Endothelial cell of umbilical vein (primary cell): Measurements from ENCODE around the gene CREBL2. TPM values are rescaled to one million over a fixed set of nuclear protein-coding genes. Genes with fewer than 3 reads are reported as not detected.
A peak's percentile ranks its signal among the peaks of the same experiment; 100 is the strongest.

Experiments used
- BruUV-seq: library from RNA; stranded (reverse); fragments of 400-500 nt; replicated peaks from 2 replicates; lab custom pipeline; 2021; lab: Mats Ljungman, UMichigan
- CTCF ChIA-PET: fragments of 300-600, 350-600 bp; sonication (Branson Sonifier 250); formaldehyde crosslinking; loops from one replicate; lab custom pipeline; 2021; ENCODE audit warnings: antibody characterized with exemption, inconsistent platforms; lab: Charles Lee
- POLR2A ChIA-PET: fragments of 300-600, 350-600 bp; sonication (Branson Sonifier 250); formaldehyde crosslinking; loops from one replicate; lab custom pipeline; 2021; ENCODE audit warnings: antibody characterized with exemption, inconsistent platforms; lab: Charles Lee
- DNase-seq: peaks from one replicate; pipeline ENCODE4 v3.0.0-alpha.2; 2011; ENCODE audit warnings: low read depth, low spot score
- FAIRE-seq: peaks from 2 replicates; lab custom pipeline; 2011; peaks lifted over from hg19 to GRCh38; lab: Jason Lieb, UNC
- H2AFZ ChIP-seq: 2 replicates; pipeline ENCODE4 v1.6.0; 2012; ENCODE audit warnings: low read depth, low read length, control low read depth, inconsistent platforms
- H3K27ac ChIP-seq: 2 replicates; pipeline ENCODE4 v1.5.1; 2011; ENCODE audit warnings: low read depth, mild to moderate bottlenecking, control low read depth, low read length, moderate library complexity; ENCODE audit not compliant: insufficient read depth
- H3K27me3 ChIP-seq, 2 experiments: 2 replicates each; pipeline versions ENCODE4 v1.6.0 to v1.6.1; 2011; ENCODE audit warnings: low read length in 2 of 2, mixed read lengths in 1 of 2; ENCODE audit not compliant: control insufficient read depth in 2 of 2, insufficient read depth in 2 of 2
- H3K36me3 ChIP-seq, 2 experiments: 2 replicates in 1 of 2; 3 replicates in 1 of 2; pipeline ENCODE4 v1.5.1; 2011; ENCODE audit warnings: low read length in 2 of 2, mild to moderate bottlenecking in 1 of 2, moderate library complexity in 1 of 2; ENCODE audit not compliant: control insufficient read depth in 2 of 2, insufficient read depth in 2 of 2; ENCODE audit errors: extremely low read depth in 1 of 2
- H3K4me1 ChIP-seq: 3 replicates; pipeline ENCODE4 v1.5.1; 2011; ENCODE audit warnings: mild to moderate bottlenecking, low read length; ENCODE audit not compliant: control insufficient read depth, insufficient read depth; ENCODE audit errors: extremely low read depth
- H3K4me2 ChIP-seq: 2 replicates; pipeline ENCODE4 v1.6.1; 2011; ENCODE audit warnings: low read length, control low read depth, mixed read lengths; ENCODE audit not compliant: insufficient read depth
- H3K4me3 ChIP-seq, 3 experiments: fragments of 200-600 bp in 1 of 3; sonication (generic), shearing (Covaris generic) in 1 of 3; replicated peaks in 1 of 3; 2 replicates each; pipeline ENCODE4 v1.5.1; 2011 to 2016; ENCODE audit warnings: control low read depth in 3 of 3, low read length in 3 of 3, mild to moderate bottlenecking in 2 of 3, inconsistent platforms in 1 of 3, low read depth in 1 of 3, moderate library complexity in 1 of 3; ENCODE audit not compliant: insufficient read depth in 1 of 3
- H3K79me2 ChIP-seq: 2 replicates; pipeline ENCODE4 v1.6.0; 2012; ENCODE audit warnings: low read length, inconsistent platforms; ENCODE audit not compliant: control insufficient read depth, insufficient read depth
- H3K9ac ChIP-seq: replicated peaks from 2 replicates; pipeline ENCODE3; 2011; ENCODE audit warnings: low read length, control low read depth; ENCODE audit not compliant: insufficient read depth; ENCODE audit errors: extremely low read depth
- H3K9me1 ChIP-seq: replicated peaks from 3 replicates; pipeline ENCODE4 v1.6.0; 2011; ENCODE audit warnings: mild to moderate bottlenecking, low read length; ENCODE audit not compliant: control insufficient read depth, insufficient read depth; ENCODE audit errors: extremely low read depth
- H3K9me3 ChIP-seq: replicated peaks from 2 replicates; pipeline ENCODE4 v1.5.1; 2012; ENCODE audit warnings: low read length, inconsistent platforms; ENCODE audit not compliant: control insufficient read depth, insufficient read depth
- H4K20me1 ChIP-seq: replicated peaks from 2 replicates; pipeline ENCODE3; 2011; ENCODE audit warnings: mild to moderate bottlenecking, low read length; ENCODE audit not compliant: control insufficient read depth, insufficient read depth; ENCODE audit errors: extremely low read depth
- EZH2 ChIP-seq: IDR thresholded peaks from 2 replicates; pipeline ENCODE4 v1.6.1; 2012; ENCODE audit warnings: borderline replicate concordance, low read depth, mild to moderate bottlenecking, moderate library complexity, low read length, inconsistent platforms; ENCODE audit not compliant: severe bottlenecking
- FOS ChIP-seq: IDR thresholded peaks from 2 replicates; pipeline ENCODE4 v1.6.1; 2011; ENCODE audit warnings: mild to moderate bottlenecking, low read length, moderate library complexity, borderline replicate concordance; ENCODE audit not compliant: insufficient read depth
- GATA2 ChIP-seq: IDR thresholded peaks from 2 replicates; pipeline ENCODE4 v1.7.0; 2011; ENCODE audit warnings: low read depth, mild to moderate bottlenecking, moderate library complexity, mixed read lengths, low read length; ENCODE audit not compliant: insufficient read length, insufficient read depth
- JUN ChIP-seq: IDR thresholded peaks from 2 replicates; pipeline ENCODE4 v1.6.1; 2011; ENCODE audit warnings: borderline replicate concordance, low read depth; ENCODE audit not compliant: insufficient read length, insufficient read depth
- MYC ChIP-seq: IDR thresholded peaks from one replicate; pipeline ENCODE4 v1.6.1; 2011; ENCODE audit warnings: mild to moderate bottlenecking, low read depth, low read length
- POLR2A ChIP-seq: IDR thresholded peaks from 2 replicates; pipeline ENCODE4 v1.6.1; 2012; ENCODE audit warnings: low read depth, mild to moderate bottlenecking, control low read depth, low read length
- POLR2AphosphoS5 ChIP-seq: IDR thresholded peaks from 2 replicates; pipeline ENCODE4 v1.6.1; 2012; ENCODE audit warnings: low read depth, mild to moderate bottlenecking, control low read depth, low read length, moderate library complexity; ENCODE audit not compliant: insufficient read depth
- dilution Hi-C: fragments of 300-500 bp; cut with MboI; formaldehyde crosslinking; loops from one replicate; pipeline ENCODE4 v1.15.0; 2019; ENCODE audit warnings: low sequenced_read_pairs; ENCODE audit not compliant: extremely low pct_ligation_motif_present
- intact Hi-C: fragments of 100-400 bp; cut with micrococcal nuclease; formaldehyde crosslinking; loops from one replicate; pipeline ENCODE4 v1.10.0; 2022
- polyA plus RNA-seq, 4 experiments: library from polyadenylated mRNA; depleted of rRNA in 3 of 4; stranded (reverse) in 3 of 4; unstranded in 1 of 4; fragments of >200 nt; gene quantifications; 2 replicates each; pipeline versions ENCODE4 v1.2.1 to v1.2.3, GENCODE V29; 2011 to 2012; ENCODE audit warnings: missing spikeins in 1 of 4
- total RNA-seq: library from RNA; stranded (reverse); gene quantifications from 2 replicates; pipeline ENCODE4 v1.2.3, GENCODE V29; 2021
- TF ChIP-seq, protein P1 (sequence below): IDR thresholded peaks from 2 replicates; pipeline ENCODE4 v1.6.1; 2011; ENCODE audit not compliant: insufficient read depth, insufficient read length
- TF ChIP-seq, protein P2 (sequence below), 2 donors: IDR thresholded peaks; 1 replicate in 1 of 2; 2 replicates in 1 of 2; pipeline ENCODE4 v1.5.1; 2011; ENCODE audit warnings: low read length in 2 of 2, mild to moderate bottlenecking in 2 of 2, moderate library complexity in 2 of 2, control low read depth in 1 of 2, inconsistent platforms in 1 of 2, low read depth in 1 of 2; ENCODE audit not compliant: insufficient read depth in 1 of 2; ENCODE audit errors: extremely low read depth in 1 of 2

CREBL2 gene
- total and polyA plus RNA-seq, 2 donors (not counting 3 experiments of a cell fraction or from before 2014, with no cell fraction given) = 10.5 to 19.4 TPM

DNA sequence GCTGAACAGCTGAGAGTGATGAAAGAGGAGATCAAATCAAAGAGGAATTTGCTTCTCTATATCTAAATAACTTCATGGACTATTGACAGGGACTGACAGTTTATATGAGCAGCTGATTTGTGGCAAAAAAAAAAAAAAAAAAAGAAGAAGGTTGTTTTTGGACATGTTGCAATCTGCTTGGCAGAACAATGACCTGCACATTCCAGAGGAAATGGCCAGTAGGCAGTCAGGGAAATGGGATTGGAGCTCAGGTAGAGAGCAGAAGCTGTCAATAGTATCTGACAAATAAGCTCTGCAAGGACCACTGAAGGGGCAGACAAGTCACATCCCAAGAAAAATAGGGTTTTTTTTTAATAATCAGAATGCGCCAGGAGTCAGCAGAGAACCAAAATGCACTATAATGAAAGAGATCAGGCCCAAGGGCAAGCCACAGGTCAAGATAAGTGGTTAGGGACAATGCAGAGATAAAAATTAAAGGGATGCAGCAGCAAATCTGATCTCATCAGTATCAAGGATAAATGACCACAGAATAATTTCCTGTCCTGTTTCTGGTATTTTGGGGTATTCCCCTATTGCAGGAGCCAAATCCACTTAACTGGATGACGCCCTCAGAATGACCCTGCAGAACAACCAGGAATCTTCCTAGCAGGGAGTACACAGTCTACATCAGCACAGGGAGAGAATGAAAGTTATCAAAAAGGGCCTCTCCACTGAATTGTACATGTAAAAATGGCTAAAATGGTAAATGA is 26.4 kb upstream of the CREBL2 start:
- peak; percentile 66 for FAIRE-seq
- CTCF ChIA-PET = interaction anchor here (0.6 to 1.5 kb wide), 3 partner anchors 9 to 80 kb away, joined by 3 to 5 read pairs (median 3); partner anchors contain the start of gene DUSP16

More for the DNA sequence above, 26.4 kb upstream of the CREBL2 start:
- Histone ChIP-seq H3K4me1 (peaks cover 2% of the 10 kb centered on the region), H3K79me2 (no peaks in the 10 kb centered on the region), H2AFZ (no peak overlapping the region), H3K36me3 (no peaks in the 10 kb centered on the region), H3K9ac (no peak overlapping the region), H3K9me1 (no peaks in the 10 kb centered on the region), H3K4me2 (no peak overlapping the region), H3K9me3 (no peaks in the 10 kb centered on the region), H3K4me3 (no peak overlapping the region), H4K20me1 (no peaks in the 10 kb centered on the region), H3K27ac (no peak overlapping the region), H3K27me3 (peaks cover 4 to 10% of the 10 kb centered on the region in 2 experiments)
- peak; percentile 31 for DNase-seq
- TF ChIP-seq POLR2AphosphoS5 = no peak
- no peak for TF ChIP-seq EZH2
- TF ChIP-seq GATA2 = no peak
- TF ChIP-seq MYC = no peak
- TF ChIP-seq, protein P1, sequence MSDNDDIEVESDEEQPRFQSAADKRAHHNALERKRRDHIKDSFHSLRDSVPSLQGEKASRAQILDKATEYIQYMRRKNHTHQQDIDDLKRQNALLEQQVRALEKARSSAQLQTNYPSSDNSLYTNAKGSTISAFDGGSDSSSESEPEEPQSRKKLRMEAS = no peak
- no peak for TF ChIP-seq JUN
- no peak for TF ChIP-seq FOS
- no peak for TF ChIP-seq POLR2A
- TF ChIP-seq, protein P2, sequence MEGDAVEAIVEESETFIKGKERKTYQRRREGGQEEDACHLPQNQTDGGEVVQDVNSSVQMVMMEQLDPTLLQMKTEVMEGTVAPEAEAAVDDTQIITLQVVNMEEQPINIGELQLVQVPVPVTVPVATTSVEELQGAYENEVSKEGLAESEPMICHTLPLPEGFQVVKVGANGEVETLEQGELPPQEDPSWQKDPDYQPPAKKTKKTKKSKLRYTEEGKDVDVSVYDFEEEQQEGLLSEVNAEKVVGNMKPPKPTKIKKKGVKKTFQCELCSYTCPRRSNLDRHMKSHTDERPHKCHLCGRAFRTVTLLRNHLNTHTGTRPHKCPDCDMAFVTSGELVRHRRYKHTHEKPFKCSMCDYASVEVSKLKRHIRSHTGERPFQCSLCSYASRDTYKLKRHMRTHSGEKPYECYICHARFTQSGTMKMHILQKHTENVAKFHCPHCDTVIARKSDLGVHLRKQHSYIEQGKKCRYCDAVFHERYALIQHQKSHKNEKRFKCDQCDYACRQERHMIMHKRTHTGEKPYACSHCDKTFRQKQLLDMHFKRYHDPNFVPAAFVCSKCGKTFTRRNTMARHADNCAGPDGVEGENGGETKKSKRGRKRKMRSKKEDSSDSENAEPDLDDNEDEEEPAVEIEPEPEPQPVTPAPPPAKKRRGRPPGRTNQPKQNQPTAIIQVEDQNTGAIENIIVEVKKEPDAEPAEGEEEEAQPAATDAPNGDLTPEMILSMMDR (IDR thresholded peaks at IDR 0.05; ENCODE audit: extremely low read depth in 1 of 2, insufficient read depth in 1 of 2, low read depth in 1 of 2, low read length in 2 of 2) = no peak
- BruUV-seq = no TSS peak
- POLR2A ChIA-PET = interaction anchor here (1.0 kb wide), 1 partner anchor 319 kb away, joined by 6 read pairs; the partner anchor contains the start of gene LRP6
- intact Hi-C loops (no loop called here), dilution Hi-C loops (no loop called here)
